Liver (tissue), 3 donors: ENCODE results near the gene NAV2.

Experiments
- FOXA1 ChIP-seq: IDR thresholded peaks from 2 replicates; pipeline ENCODE4 v1.6.1; 2016; ENCODE audit warnings: antibody characterized with exemption
- RAD21 ChIP-seq, 2 donors: IDR thresholded peaks; 2 replicates each; pipeline ENCODE4 v1.6.1; 2016; ENCODE audit warnings: antibody characterized with exemption in 2 of 2, mild to moderate bottlenecking in 2 of 2
- SP1 ChIP-seq: IDR thresholded peaks from 2 replicates; pipeline ENCODE4 v1.6.1; 2018; ENCODE audit warnings: antibody characterized with exemption, mild to moderate bottlenecking
- TF ChIP-seq, protein P1 (sequence below): fragments of 150-350 bp; IDR thresholded peaks from 2 replicates; pipeline ENCODE4 v1.5.1; 2017; ENCODE audit warnings: improper control_type of control experiment, low read depth, low read length; ENCODE audit not compliant: missing input control
- TF ChIP-seq, protein P2 (sequence below): IDR thresholded peaks from 2 replicates; pipeline ENCODE4 v1.6.1; 2016; ENCODE audit warnings: antibody characterized with exemption
- TF ChIP-seq, protein P3 (sequence below): IDR thresholded peaks from 2 replicates; pipeline ENCODE4 v1.6.1; 2016; ENCODE audit warnings: antibody characterized with exemption, mild to moderate bottlenecking
- donor health status: healthy.
- donor health status: healthy.

DNA sequence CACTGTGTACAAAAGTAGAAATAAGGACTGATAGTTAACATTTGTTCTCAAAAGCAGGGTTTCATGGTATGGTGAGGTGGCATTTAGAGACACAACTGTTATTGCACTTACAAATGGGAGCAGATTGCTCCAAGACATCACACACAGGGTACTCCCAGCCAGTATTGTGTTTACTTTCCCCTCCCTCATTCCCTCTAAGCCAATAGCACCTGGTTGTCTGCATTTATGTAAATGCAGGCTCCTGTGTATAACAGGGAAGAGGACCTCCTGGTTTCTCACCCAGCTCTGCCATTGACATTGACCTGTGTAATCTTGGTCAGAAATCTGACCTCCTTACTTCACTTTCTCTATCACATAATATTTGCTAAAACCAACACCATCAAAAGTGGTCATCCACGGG, 154.4 kb downstream of the NAV2 start:
- TF ChIP-seq, protein P1, sequence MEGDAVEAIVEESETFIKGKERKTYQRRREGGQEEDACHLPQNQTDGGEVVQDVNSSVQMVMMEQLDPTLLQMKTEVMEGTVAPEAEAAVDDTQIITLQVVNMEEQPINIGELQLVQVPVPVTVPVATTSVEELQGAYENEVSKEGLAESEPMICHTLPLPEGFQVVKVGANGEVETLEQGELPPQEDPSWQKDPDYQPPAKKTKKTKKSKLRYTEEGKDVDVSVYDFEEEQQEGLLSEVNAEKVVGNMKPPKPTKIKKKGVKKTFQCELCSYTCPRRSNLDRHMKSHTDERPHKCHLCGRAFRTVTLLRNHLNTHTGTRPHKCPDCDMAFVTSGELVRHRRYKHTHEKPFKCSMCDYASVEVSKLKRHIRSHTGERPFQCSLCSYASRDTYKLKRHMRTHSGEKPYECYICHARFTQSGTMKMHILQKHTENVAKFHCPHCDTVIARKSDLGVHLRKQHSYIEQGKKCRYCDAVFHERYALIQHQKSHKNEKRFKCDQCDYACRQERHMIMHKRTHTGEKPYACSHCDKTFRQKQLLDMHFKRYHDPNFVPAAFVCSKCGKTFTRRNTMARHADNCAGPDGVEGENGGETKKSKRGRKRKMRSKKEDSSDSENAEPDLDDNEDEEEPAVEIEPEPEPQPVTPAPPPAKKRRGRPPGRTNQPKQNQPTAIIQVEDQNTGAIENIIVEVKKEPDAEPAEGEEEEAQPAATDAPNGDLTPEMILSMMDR: no peak
- TF ChIP-seq FOXA1: no peak
- TF ChIP-seq, protein P2, sequence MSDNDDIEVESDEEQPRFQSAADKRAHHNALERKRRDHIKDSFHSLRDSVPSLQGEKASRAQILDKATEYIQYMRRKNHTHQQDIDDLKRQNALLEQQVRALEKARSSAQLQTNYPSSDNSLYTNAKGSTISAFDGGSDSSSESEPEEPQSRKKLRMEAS: no peak
- no peak for TF ChIP-seq SP1
- TF ChIP-seq, protein P3, sequence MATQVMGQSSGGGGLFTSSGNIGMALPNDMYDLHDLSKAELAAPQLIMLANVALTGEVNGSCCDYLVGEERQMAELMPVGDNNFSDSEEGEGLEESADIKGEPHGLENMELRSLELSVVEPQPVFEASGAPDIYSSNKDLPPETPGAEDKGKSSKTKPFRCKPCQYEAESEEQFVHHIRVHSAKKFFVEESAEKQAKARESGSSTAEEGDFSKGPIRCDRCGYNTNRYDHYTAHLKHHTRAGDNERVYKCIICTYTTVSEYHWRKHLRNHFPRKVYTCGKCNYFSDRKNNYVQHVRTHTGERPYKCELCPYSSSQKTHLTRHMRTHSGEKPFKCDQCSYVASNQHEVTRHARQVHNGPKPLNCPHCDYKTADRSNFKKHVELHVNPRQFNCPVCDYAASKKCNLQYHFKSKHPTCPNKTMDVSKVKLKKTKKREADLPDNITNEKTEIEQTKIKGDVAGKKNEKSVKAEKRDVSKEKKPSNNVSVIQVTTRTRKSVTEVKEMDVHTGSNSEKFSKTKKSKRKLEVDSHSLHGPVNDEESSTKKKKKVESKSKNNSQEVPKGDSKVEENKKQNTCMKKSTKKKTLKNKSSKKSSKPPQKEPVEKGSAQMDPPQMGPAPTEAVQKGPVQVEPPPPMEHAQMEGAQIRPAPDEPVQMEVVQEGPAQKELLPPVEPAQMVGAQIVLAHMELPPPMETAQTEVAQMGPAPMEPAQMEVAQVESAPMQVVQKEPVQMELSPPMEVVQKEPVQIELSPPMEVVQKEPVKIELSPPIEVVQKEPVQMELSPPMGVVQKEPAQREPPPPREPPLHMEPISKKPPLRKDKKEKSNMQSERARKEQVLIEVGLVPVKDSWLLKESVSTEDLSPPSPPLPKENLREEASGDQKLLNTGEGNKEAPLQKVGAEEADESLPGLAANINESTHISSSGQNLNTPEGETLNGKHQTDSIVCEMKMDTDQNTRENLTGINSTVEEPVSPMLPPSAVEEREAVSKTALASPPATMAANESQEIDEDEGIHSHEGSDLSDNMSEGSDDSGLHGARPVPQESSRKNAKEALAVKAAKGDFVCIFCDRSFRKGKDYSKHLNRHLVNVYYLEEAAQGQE: no peak
- TF ChIP-seq RAD21 (IDR thresholded peaks at IDR 0.05): no peak
